ENCODE data around the gene TMEM14A. TPM values are rescaled to one million over a fixed set of nuclear protein-coding genes. Genes with fewer than 3 reads are reported as not detected.

The TMEM14A gene
- total RNA-seq, 3 donors from 2014 or later, result 16.5 to 33.2 (median 19.7) TPM

DNA sequence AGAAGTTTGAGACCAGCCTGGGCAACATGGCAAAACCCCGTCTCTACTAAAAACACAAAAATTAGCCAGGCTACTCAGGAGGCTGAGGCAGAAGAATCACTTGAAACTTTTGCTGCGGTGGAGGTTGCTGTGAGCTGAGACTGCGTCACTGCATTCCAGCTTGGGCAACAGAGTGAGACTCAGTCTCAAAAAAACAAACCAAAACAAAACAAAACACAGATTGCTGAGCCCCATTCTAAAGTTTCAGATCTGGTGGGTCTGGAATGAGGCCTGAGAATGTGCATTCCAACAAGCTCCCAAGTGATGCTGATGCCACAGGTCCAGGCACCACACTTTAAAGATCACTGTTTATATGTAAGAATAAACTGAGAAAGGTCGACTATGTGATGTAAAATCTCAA lies 24.9 kb upstream of the TMEM14A start:
- intact Hi-C loops (cut with DNase I; ENCODE audit: low total_unique reads), result no loop called here

DNA sequence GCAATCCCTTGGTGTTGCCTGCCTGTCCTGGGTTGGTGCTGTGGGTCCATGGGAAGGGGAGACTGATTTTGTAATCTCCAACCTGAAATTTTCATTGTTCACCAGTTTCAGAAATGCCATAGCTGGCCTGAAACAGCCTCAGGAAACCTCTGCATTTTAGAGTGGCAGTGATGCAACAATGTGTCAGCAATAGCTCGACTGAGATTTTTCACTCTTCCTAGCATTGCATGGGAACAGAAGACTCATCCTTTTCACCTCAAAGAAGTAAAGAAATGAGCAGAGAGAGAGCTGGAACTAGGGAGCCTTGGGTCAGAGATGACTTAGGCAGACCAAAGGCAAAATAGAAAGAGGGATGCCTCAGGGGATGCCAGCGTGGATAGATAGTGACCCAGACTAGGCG lies 23.7 kb upstream of the TMEM14A start:
- H3K27ac ChIP-seq, result no peak overlapping the region
- no peaks in the 10 kb centered on the region for H3K36me3 ChIP-seq
- no peak for TF ChIP-seq POLR2A (IDR thresholded peaks at IDR 0.05)
- TF ChIP-seq, protein P1, sequence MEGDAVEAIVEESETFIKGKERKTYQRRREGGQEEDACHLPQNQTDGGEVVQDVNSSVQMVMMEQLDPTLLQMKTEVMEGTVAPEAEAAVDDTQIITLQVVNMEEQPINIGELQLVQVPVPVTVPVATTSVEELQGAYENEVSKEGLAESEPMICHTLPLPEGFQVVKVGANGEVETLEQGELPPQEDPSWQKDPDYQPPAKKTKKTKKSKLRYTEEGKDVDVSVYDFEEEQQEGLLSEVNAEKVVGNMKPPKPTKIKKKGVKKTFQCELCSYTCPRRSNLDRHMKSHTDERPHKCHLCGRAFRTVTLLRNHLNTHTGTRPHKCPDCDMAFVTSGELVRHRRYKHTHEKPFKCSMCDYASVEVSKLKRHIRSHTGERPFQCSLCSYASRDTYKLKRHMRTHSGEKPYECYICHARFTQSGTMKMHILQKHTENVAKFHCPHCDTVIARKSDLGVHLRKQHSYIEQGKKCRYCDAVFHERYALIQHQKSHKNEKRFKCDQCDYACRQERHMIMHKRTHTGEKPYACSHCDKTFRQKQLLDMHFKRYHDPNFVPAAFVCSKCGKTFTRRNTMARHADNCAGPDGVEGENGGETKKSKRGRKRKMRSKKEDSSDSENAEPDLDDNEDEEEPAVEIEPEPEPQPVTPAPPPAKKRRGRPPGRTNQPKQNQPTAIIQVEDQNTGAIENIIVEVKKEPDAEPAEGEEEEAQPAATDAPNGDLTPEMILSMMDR (IDR thresholded peaks at IDR 0.05), result no peak
- no peak for TF ChIP-seq POLR2AphosphoS5 (IDR thresholded peaks at IDR 0.05)
- H3K4me1 ChIP-seq, result no peaks in the 10 kb centered on the region
- no peak overlapping the region for H3K4me3 ChIP-seq
- DNase-seq (ENCODE audit: low spot score in 2 of 2), result no peak
- H3K9me3 ChIP-seq, result no peaks in the 10 kb centered on the region
- intact Hi-C loops (cut with DNase I; ENCODE audit: low total_unique reads), result no loop called here
- H3K27me3 ChIP-seq, result no peaks in the 10 kb centered on the region

More for the DNA sequence above, 24.9 kb upstream of the TMEM14A start:
- H3K4me1 ChIP-seq, result no peaks in the 10 kb centered on the region
- no peak overlapping the region for H3K27ac ChIP-seq
- no peak for DNase-seq (ENCODE audit: low spot score in 2 of 2)
- no peak overlapping the region for H3K4me3 ChIP-seq
- H3K9me3 ChIP-seq, result no peaks in the 10 kb centered on the region
- TF ChIP-seq POLR2A (IDR thresholded peaks at IDR 0.05) (no peak), POLR2AphosphoS5 (IDR thresholded peaks at IDR 0.05) (no peak)
- TF ChIP-seq, protein P1 (IDR thresholded peaks at IDR 0.05), result no peak
- H3K27me3 ChIP-seq, result no peaks in the 10 kb centered on the region
- H3K36me3 ChIP-seq, result no peaks in the 10 kb centered on the region

DNA sequence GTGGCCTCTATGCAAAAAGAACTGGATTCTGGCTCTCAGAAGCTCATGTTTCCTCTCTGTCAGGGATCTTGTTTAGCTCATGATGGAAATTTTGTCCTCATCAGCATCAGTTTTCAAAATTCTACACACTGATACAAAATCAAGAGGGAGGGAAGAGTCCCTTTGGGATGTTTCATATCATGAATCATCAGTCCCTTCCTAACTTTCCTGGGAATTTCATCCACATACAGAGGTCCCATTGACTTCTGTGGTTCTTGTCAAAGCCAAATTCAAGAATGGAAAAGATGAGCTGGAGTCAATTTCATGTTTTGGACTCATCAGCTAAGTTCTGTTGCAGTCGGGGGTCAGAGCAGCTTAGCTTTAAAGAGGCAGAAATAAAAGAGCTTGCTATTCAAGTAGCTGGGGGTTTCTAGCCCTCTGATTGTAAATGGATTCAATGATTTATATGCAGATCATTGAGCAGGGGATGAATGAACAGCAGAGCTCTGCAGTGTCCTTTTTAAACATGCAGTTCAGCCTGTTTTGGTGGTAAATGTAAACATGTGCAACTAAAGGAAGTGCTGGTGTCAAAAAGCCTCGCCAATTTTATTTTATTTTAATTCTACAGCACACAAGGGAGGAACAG lies 21.3 kb upstream of the TMEM14A start:
- no peak for DNase-seq (ENCODE audit: low spot score in 2 of 2)
- Histone ChIP-seq H3K27ac (no peak overlapping the region), H3K27me3 (no peaks in the 10 kb centered on the region), H3K4me1 (no peaks in the 10 kb centered on the region), H3K4me3 (no peak overlapping the region), H3K9me3 (no peaks in the 10 kb centered on the region), H3K36me3 (no peaks in the 10 kb centered on the region)
- intact Hi-C loops (cut with DNase I; ENCODE audit: low total_unique reads), result no loop called here
- TF ChIP-seq POLR2AphosphoS5 (IDR thresholded peaks at IDR 0.05), result no peak
- TF ChIP-seq, protein P1 (IDR thresholded peaks at IDR 0.05), result no peak
- TF ChIP-seq POLR2A (IDR thresholded peaks at IDR 0.05), result no peak

DNA sequence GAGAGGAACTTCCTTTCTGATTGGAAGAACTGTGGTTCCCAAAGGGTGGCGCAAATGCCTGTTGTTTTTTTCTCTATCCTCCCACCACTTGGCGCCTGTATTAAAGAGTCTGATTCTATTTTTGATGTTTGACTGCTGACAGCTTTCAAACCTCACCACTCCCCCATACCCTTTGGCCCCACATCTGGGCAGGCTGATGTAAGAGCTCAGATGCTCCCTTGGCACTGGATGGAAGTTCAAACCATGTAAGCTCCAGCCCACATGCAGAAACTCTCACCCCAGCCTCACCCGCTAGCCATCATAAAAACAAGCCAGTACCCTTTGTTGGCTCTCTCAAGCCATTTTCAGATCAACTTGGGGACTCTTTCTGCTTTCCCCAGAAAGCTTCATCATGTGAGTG lies 20.0 kb upstream of the TMEM14A start:
- no peak for DNase-seq (ENCODE audit: low spot score in 2 of 2)
- TF ChIP-seq, protein P1 (IDR thresholded peaks at IDR 0.05), result no peak
- TF ChIP-seq POLR2AphosphoS5 (IDR thresholded peaks at IDR 0.05), result no peak
- TF ChIP-seq POLR2A (IDR thresholded peaks at IDR 0.05), result no peak
- intact Hi-C loops (cut with DNase I; ENCODE audit: low total_unique reads), result no loop called here

DNA sequence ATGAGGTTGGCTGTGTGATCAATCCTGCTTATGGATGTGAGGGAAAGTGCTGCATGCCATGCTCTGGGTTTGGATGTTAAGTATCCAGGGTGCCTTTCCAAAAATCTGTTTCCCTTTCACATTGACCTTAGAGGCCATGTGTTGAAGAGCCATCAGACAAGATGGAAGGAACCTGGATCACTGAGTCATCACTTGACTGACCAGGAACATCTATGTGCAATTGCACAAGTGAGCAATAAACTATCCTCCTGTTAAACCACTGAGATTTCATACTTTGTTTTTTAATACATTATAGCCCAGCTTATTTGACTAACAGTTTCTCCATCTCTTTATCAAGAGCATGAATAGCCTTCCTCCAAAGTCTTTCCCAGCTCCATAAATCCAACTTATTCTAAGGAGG lies 17.8 kb upstream of the TMEM14A start:
- no peak overlapping the region for H3K4me3 ChIP-seq
- H3K9me3 ChIP-seq, result no peaks in the 10 kb centered on the region
- no peak overlapping the region for H3K27ac ChIP-seq
- TF ChIP-seq, protein P1 (IDR thresholded peaks at IDR 0.05), result no peak
- TF ChIP-seq POLR2AphosphoS5 (IDR thresholded peaks at IDR 0.05) (no peak), POLR2A (IDR thresholded peaks at IDR 0.05) (no peak)
- no peaks in the 10 kb centered on the region for H3K36me3 ChIP-seq
- DNase-seq (ENCODE audit: low spot score in 2 of 2), result no peak
- no peaks in the 10 kb centered on the region for H3K27me3 ChIP-seq
- H3K4me1 ChIP-seq, result no peaks in the 10 kb centered on the region
- intact Hi-C loops (cut with DNase I; ENCODE audit: low total_unique reads), result no loop called here

More for the DNA sequence above, 20.0 kb upstream of the TMEM14A start:
- H3K9me3 ChIP-seq, result no peaks in the 10 kb centered on the region
- H3K27ac ChIP-seq, result no peak overlapping the region
- no peaks in the 10 kb centered on the region for H3K4me1 ChIP-seq
- no peaks in the 10 kb centered on the region for H3K36me3 ChIP-seq
- H3K27me3 ChIP-seq, result no peaks in the 10 kb centered on the region
- H3K4me3 ChIP-seq, result no peak overlapping the region
